Left ventricle myocardium inferior (tissue), 1 donor: ENCODE results near the gene PRDM16. TPM values are rescaled to one million over a fixed set of nuclear protein-coding genes. Genes with fewer than 3 reads are reported as not detected.

Source experiments
- DNase-seq: peaks from one replicate; pipeline ENCODE4 v3.0.0-alpha.2; 2020
- H3K27ac ChIP-seq: fragments of 200-600 bp; replicated peaks from 2 replicates; pipeline ENCODE4 v1.8.0; 2021
- H3K27me3 ChIP-seq: fragments of 200-600 bp; 2 replicates; pipeline ENCODE4 v1.8.0; 2021; ENCODE audit warnings: low read depth
- H3K36me3 ChIP-seq: fragments of 200-600 bp; 2 replicates; pipeline ENCODE4 v1.8.0; 2021
- H3K4me1 ChIP-seq: fragments of 200-600 bp; 2 replicates; pipeline ENCODE4 v1.8.0; 2021
- H3K4me3 ChIP-seq: fragments of 200-600 bp; 2 replicates; pipeline ENCODE4 v1.8.0; 2021; ENCODE audit warnings: mild to moderate bottlenecking, moderate library complexity
- H3K9me3 ChIP-seq: fragments of 200-600 bp; replicated peaks from 2 replicates; pipeline ENCODE4 v1.8.0; 2021
- CTCF ChIP-seq: fragments of 200-600 bp; IDR thresholded peaks from 2 replicates; pipeline ENCODE4 v1.8.0; 2021; ENCODE audit warnings: antibody characterized with exemption, mild to moderate bottlenecking, borderline replicate concordance
- intact Hi-C: fragments of 100-400 bp; cut with micrococcal nuclease; formaldehyde crosslinking; loops from one replicate; pipeline ENCODE4 v1.11.0; 2022
- total RNA-seq: library from RNA; stranded (reverse); fragmentation: NEBNext Ultra II Directional; extraction: Animal tissue kit (Norgen Biotek cat#: 25700); gene quantifications from one replicate; pipeline ENCODE4 v1.2.1, GENCODE V29; 2021
- donor health status: DM: no; HTN: yes; CAD: no; lungs with severe emphysema.

PRDM16 gene
- total RNA-seq, 1 donor from 2014 or later: 16.6 TPM

- H3K27me3 ChIP-seq: peaks cover 16% of the 10 kb centered on the region
- H3K36me3 ChIP-seq: no peaks in the 10 kb centered on the region
- H3K4me1 ChIP-seq: peaks cover 31% of the 10 kb centered on the region
- TF ChIP-seq CTCF: no peak
- H3K9me3 ChIP-seq: no peaks in the 10 kb centered on the region
- intact Hi-C loops: no loop called here
- no peak for DNase-seq
- H3K4me3 ChIP-seq: no peak overlapping the region
- no peak overlapping the region for H3K27ac ChIP-seq
Measured at GRCh38 chr1:3215198-3216014, 146.4 kb downstream of the PRDM16 start.

GRCh38 chr1:3216015-3216391, 147.0 kb downstream of the PRDM16 start:
- no peak for TF ChIP-seq CTCF
- peaks cover 36% of the 10 kb centered on the region for H3K4me1 ChIP-seq
- no peaks in the 10 kb centered on the region for H3K9me3 ChIP-seq
- H3K27me3 ChIP-seq: peaks cover 16% of the 10 kb centered on the region
- no peak overlapping the region for H3K4me3 ChIP-seq
- intact Hi-C loops: no loop called here
- no peak for DNase-seq
- H3K27ac ChIP-seq: no peak overlapping the region
- no peaks in the 10 kb centered on the region for H3K36me3 ChIP-seq

DNA sequence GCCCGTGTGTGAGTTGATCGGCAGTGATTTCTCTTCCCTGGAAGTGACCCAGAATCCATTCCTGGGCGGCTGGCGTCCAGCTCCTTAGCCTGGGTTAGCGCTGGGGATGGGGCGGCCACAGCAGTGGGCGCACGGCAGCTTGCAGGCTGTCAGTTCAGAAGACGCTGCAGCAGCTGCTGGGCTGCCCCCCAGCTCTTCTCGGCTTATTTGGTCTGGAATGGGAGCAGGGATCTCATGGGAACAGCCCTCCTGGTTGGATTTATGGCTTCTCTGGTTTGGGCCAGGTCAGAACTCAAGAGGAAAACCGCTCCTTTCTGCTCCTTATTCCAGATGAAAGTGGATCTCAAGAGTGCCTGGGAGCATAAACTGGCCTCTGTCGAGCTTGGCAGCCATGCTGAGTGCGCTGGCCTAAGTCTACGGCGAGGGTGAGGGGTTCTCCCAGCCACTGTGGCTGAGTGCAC, 148.2 kb downstream of the PRDM16 start:
- Histone ChIP-seq H3K4me3 (no peak overlapping the region), H3K9me3 (no peaks in the 10 kb centered on the region), H3K4me1 (peaks cover 48% of the 10 kb centered on the region), H3K27me3 (peaks cover 16% of the 10 kb centered on the region), H3K36me3 (no peaks in the 10 kb centered on the region), H3K27ac (no peak overlapping the region)
- no peak for TF ChIP-seq CTCF
- intact Hi-C loops: no loop called here
- DNase-seq: no peak

- peaks cover 16% of the 10 kb centered on the region for H3K27me3 ChIP-seq
- no peak overlapping the region for H3K27ac ChIP-seq
- no peaks in the 10 kb centered on the region for H3K36me3 ChIP-seq
- H3K9me3 ChIP-seq: no peaks in the 10 kb centered on the region
- no peak overlapping the region for H3K4me3 ChIP-seq
- peaks cover 54% of the 10 kb centered on the region for H3K4me1 ChIP-seq
- intact Hi-C loops: no loop called here
- TF ChIP-seq CTCF: no peak
- DNase-seq: no peak
Measured at GRCh38 chr1:3217979-3218679, 149.1 kb downstream of the PRDM16 start.

- intact Hi-C loops: no loop called here
- H3K4me1 ChIP-seq: peaks cover 44% of the 10 kb centered on the region
- peak; percentile 83 for DNase-seq
Measured at GRCh38 chr1:3219005-3219790, 150.2 kb downstream of the PRDM16 start.

More at GRCh38 chr1:3219005-3219790, 150.2 kb downstream of the PRDM16 start:
- no peaks in the 10 kb centered on the region for H3K36me3 ChIP-seq
- H3K27ac ChIP-seq: peak overlapping the region; percentile 58
- no peak for TF ChIP-seq CTCF
- H3K4me3 ChIP-seq: peak overlapping the region; percentile 40
- peaks cover 21% of the 10 kb centered on the region for H3K27me3 ChIP-seq
- no peaks in the 10 kb centered on the region for H3K9me3 ChIP-seq
